ENCODE data around the gene TMEM33. TPM values are rescaled to one million over a fixed set of nuclear protein-coding genes. Genes with fewer than 3 reads are reported as not detected.
"Not testable (repeated sequence)": the region's sequence is repeated elsewhere in the genome, so short reads cannot be mapped to it uniquely, and the experiment has no call there.

Gene TMEM33
- total and polyA plus RNA-seq, 12 donors, result 4.7 to 31.2 (median 26.4) TPM

DNA sequence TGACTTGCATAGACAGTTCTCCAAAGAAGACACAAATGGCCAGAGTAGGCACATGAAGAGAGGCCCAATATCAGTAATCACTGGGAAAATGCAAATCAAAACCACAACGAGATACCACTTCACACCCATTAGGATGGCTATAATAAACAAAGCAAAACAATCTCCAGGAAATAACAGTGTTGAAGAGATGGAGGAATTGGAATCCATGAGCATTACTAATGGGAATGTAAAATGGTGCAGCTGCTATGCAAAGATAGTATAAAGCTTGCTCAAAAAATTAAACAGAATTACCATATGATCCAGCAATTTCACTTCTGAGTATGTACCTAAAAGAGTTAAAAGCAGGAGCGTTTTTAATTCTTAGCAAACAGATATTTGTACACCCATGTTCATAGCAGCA, 17.0 kb upstream of the TMEM33 start:
- Histone ChIP-seq H3K4me1 (no peaks in the 10 kb centered on the region), H3K4me3 (no peak overlapping the region), H3K9me3 (peaks cover 0 to 12% (median 0%) of the 10 kb centered on the region in 11 donors), H3K27ac (no peak overlapping the region), H3K36me3 (no peaks in the 10 kb centered on the region), H3K27me3 (peaks cover 0 to 6% (median 0%) of the 10 kb centered on the region in 7 donors)
- WGBS, 2 donors, result 59 to 66% methylated on average over 2 of the region's 2 CpGs
- intact Hi-C loops (cut with DNase I), result no loop called here
- TF ChIP-seq, protein P1, sequence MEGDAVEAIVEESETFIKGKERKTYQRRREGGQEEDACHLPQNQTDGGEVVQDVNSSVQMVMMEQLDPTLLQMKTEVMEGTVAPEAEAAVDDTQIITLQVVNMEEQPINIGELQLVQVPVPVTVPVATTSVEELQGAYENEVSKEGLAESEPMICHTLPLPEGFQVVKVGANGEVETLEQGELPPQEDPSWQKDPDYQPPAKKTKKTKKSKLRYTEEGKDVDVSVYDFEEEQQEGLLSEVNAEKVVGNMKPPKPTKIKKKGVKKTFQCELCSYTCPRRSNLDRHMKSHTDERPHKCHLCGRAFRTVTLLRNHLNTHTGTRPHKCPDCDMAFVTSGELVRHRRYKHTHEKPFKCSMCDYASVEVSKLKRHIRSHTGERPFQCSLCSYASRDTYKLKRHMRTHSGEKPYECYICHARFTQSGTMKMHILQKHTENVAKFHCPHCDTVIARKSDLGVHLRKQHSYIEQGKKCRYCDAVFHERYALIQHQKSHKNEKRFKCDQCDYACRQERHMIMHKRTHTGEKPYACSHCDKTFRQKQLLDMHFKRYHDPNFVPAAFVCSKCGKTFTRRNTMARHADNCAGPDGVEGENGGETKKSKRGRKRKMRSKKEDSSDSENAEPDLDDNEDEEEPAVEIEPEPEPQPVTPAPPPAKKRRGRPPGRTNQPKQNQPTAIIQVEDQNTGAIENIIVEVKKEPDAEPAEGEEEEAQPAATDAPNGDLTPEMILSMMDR (IDR thresholded peaks at IDR 0.05), result no peak
- DNase-seq (no peak), ATAC-seq (no peak)

DNA sequence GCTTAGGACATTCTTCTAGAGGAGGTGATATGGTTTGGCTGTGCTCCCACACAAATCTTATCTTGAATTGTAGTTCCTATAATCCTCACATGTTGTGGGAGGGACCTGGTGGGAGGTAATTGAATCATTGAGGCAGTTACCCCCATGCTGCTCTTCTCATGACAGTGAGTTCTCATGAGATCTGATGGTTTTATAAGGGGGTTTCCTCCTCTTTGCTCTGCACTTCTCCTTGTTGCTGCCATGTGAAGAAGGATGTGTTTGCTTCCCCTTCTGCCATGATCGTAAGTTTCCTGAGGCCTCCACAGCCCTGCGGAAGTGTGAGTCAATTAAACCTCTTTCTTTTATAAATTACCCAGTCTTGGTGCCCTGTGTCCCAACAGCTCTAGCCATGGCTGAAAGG, 14.8 kb upstream of the TMEM33 start:
- DNase-seq; H3K4me1 ChIP-seq; ATAC-seq; H3K27ac ChIP-seq; H3K4me3 ChIP-seq; H3K27me3 ChIP-seq; H3K36me3 ChIP-seq; intact Hi-C loops (cut with DNase I): not testable (repeated sequence)
- 89 to 93% methylated on average over 2 of the region's 2 CpGs for WGBS, 2 donors
- peaks cover 0 to 12% (median 0%) of the 10 kb centered on the region in 11 donors for H3K9me3 ChIP-seq

DNA sequence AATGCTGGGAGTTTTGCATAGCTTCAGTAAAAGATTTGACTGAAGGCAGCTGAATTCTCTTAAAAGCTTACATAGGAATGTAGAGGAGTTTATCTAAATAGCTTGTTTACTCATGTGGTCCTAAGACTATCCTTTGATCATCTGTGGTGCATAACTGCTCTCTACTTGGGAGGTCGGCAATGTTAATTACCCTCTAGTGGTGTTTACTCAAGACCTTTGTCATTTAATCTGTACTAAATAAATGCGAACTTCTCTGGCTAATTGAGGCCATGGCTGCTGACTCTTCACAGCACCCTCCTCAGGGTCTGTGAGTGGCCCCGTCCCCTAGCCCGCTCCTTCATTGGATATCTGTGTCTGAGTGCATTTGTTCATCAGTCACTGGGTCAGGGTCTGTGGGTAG, 13.8 kb upstream of the TMEM33 start:
- WGBS, 2 donors, result 75 to 76% methylated on average over 4 of the region's 4 CpGs
- intact Hi-C loops (cut with DNase I), result no loop called here
- TF ChIP-seq, protein P1 (IDR thresholded peaks at IDR 0.05), result no peak
- Histone ChIP-seq H3K4me1 (no peaks in the 10 kb centered on the region), H3K4me3 (no peak overlapping the region), H3K27me3 (peaks cover 0 to 7% (median 0%) of the 10 kb centered on the region in 7 donors), H3K9me3 (peaks cover 0 to 12% (median 0%) of the 10 kb centered on the region in 11 donors), H3K27ac (no peak overlapping the region), H3K36me3 (no peaks in the 10 kb centered on the region)
- DNase-seq (no peak), ATAC-seq (no peak)

DNA sequence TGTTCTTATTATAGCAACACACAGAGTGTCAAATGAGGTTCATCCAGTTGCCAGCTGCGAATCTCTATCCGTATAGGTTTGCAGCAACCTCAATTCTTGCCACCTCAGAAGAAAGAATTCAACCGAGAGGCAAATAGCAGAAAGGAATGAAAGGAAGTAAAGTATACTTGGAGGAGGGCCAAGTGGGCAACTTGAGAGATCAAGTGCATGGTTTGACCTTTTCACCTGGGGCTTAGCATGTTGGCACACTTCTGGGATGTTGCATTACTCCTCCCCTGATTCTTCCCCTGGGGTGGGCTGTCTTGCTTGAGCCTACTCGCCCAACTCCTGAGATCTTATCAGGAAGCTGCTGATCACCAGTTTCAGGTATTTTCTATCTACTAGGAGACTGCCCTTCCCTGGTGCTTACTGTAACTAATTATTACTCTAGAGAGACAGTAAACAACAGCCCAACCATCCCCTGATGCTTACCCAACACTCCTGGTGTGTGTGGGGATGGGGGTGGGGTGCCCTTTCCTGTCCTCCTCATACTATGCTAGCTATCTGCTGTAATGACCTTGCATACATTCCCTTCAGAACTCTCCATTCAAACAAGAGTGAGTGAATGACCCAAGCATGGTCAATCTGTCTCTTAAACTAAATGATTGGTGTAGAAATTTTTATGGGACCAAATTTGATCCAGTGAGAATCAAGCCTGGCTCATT, 7.3 kb upstream of the TMEM33 start:
- Histone ChIP-seq H3K27ac (no peak overlapping the region), H3K4me3 (no peak overlapping the region), H3K4me1 (no peaks in the 10 kb centered on the region), H3K9me3 (no peaks in the 10 kb centered on the region), H3K36me3 (no peaks in the 10 kb centered on the region), H3K27me3 (peaks cover 0 to 5% (median 0%) of the 10 kb centered on the region in 7 donors)
- DNase-seq, result no peak
- no peak for ATAC-seq
- TF ChIP-seq, protein P1 (IDR thresholded peaks at IDR 0.05), result no peak
- WGBS, 2 donors, result 76 to 89% methylated on average over 4 of the region's 4 CpGs
- intact Hi-C loops (cut with DNase I), result no loop called here
